HFF-Myc (cell line): ENCODE data around the gene HNRNPA3.
"Not testable (repeated sequence)": the region's sequence is repeated elsewhere in the genome, so short reads cannot be mapped to it uniquely, and the experiment has no call there.

Source experiments
- DNase-seq: peaks from one replicate; pipeline ENCODE4 v3.0.0-alpha.2; 2011; ENCODE audit warnings: low read depth; ENCODE audit errors: extremely low read depth
- H3K4me3 ChIP-seq: replicated peaks from 2 replicates; pipeline ENCODE4 v1.5.1; 2011; ENCODE audit warnings: low read depth, mild to moderate bottlenecking, control low read depth, low read length
- TF ChIP-seq, protein P1 (sequence below): IDR thresholded peaks from 2 replicates; pipeline ENCODE4 v1.5.1; 2012; ENCODE audit warnings: mild to moderate bottlenecking, low read depth, low read length, control low read depth; ENCODE audit errors: missing control alignments

Gene HNRNPA3

DNA sequence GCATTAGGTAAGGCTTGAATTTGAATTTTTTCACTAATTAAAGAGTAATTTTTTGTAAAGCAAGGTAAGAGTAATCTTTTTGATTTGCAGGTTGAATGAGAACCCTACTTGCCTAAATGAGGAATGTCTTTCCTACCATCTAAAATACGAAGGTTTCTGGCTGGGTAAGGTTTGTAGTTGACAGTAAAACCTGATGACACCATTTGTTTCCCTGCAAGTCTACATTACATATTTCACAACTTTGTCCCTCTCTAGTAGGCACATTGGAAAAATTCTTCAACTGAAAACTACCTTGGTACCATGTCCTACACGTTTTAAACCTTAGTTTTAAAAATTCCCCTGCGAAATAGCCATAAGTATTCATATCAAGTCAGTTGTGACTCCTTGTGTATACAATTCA lies 9.4 kb downstream of the HNRNPA3 start:
- no peak for DNase-seq
- H3K4me3 ChIP-seq = no peak overlapping the region
- TF ChIP-seq, protein P1, sequence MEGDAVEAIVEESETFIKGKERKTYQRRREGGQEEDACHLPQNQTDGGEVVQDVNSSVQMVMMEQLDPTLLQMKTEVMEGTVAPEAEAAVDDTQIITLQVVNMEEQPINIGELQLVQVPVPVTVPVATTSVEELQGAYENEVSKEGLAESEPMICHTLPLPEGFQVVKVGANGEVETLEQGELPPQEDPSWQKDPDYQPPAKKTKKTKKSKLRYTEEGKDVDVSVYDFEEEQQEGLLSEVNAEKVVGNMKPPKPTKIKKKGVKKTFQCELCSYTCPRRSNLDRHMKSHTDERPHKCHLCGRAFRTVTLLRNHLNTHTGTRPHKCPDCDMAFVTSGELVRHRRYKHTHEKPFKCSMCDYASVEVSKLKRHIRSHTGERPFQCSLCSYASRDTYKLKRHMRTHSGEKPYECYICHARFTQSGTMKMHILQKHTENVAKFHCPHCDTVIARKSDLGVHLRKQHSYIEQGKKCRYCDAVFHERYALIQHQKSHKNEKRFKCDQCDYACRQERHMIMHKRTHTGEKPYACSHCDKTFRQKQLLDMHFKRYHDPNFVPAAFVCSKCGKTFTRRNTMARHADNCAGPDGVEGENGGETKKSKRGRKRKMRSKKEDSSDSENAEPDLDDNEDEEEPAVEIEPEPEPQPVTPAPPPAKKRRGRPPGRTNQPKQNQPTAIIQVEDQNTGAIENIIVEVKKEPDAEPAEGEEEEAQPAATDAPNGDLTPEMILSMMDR = no peak

DNA sequence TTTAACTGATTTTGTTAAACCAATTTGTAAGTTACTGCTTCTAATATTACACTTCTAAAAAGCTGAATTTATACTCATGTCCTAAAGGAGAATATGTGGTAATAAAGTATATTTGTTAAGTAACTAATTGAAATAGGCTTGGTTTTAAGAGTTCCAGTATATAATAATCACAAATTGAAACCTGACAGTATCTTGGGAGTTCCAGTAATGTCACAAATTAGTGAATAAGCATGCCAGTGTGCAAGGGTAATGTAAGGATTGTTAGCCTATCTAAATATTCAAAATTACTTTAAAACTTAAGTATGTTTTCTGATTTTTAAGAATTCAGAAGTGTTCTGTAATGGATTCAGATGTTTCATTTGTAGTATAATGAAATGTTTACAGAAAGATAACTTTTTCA lies 10.8 kb downstream of the HNRNPA3 start:
- DNase-seq, H3K4me3 ChIP-seq: not testable (repeated sequence)

DNA sequence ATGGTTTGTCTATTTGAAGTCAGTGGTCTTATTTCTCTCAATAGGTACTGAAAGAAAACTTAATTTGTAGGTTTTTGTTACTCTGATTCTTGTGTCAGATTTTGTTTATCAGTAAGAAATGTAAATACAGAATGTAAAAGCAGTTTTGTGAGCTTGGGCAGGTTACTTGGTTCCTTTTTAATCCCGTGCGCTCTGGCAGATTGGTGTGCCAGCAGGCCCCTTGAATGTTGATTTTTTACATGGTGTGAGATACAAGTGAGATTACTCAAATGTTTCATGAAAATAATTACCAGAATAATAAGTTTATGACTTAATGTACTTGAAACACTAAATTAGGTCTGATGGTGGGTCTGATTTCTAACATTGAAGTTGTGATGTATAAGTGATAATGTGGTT lies 13.4 kb downstream of the HNRNPA3 start:
- no peak overlapping the region for H3K4me3 ChIP-seq
- DNase-seq = no peak
- TF ChIP-seq, protein P1 = no peak

DNA sequence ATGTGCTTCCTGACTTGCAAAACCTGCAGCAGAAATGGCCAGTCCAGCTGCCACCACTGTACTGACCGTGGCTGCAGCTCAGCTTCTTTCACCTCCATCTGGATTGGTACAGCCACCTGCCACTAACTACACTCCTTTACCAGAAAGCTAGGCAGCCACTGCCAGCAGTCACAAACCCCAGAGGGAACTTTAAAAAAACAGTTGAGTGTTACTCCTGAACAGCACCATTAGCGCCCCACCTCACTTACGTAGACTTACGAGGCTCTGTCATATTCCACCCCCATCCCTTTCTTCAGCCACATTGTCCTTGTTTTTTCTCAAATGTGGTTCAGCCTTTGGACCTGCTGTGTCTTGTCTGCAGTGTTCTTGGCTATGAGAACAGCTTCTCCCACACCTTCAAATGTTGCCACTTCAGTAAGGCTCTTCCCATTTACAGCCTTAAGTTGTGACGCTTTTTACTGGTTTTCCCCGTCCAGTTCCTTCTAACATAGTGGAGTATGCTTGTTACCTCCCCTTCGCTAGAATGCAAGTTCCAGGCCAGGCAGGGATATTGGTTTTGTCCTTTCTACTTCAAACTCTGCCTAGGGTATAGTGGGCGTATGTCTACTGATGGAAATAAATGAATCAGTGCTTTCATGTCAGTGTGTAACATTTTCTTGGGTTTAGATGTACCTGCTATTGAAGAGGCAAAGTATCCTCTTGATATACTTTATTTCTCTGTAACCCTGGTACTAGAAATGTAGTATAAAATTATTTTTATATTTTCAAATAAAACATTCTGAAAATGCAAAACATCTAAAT lies 17.0 kb downstream of the HNRNPA3 start:
- no peak for DNase-seq
- TF ChIP-seq, protein P1 = no peak
- H3K4me3 ChIP-seq = no peak overlapping the region

DNA sequence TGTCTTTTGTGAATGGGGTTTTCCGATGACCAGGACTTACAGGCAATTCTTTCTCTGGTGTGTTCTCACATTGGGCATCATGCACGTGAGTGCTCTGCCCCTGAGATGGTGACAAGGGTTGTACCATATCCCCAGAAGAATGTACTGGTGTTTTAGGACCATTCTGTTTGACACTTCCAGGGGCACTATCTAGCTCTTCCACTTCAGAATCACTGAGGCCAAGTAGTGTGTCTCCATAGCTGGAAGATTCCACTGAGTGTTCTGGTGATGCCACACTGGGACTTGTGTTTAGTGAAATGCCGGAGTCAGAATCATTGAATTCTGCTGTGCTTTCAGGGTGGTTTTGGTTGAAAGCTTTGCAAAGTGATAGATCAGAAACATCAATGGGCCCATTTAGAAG lies 18.7 kb downstream of the HNRNPA3 start:
- H3K4me3 ChIP-seq = no peak overlapping the region
- DNase-seq = no peak
- TF ChIP-seq, protein P1 = no peak

DNA sequence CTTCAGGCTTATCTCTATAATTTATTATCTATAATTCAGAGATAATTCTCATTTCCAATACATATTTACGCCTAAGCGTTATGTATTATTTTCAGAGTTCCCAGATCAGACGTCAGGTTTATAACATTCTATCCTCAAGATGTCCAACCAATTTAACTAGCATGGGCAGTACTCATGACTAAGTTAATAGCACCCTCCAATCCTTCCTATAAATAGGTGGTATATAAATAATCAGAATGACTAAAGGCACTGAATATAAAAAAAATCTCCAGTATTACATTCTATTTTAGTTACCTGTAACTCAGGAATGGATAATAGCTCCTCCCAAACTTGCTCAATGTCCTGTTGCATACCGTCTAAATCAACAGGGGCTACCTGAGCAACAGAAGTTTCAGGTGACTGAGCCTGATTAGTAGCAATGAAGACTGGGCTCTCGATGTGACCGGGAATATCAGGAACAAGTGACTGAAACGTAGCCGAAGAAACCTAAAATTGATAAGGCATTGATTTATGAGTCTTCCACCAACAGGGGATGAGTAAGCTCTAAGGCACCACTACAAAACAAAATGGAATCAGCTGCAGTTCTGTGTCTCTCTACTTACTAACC lies 19.6 kb downstream of the HNRNPA3 start:
- DNase-seq = no peak
- no peak overlapping the region for H3K4me3 ChIP-seq
- TF ChIP-seq, protein P1 = no peak

DNA sequence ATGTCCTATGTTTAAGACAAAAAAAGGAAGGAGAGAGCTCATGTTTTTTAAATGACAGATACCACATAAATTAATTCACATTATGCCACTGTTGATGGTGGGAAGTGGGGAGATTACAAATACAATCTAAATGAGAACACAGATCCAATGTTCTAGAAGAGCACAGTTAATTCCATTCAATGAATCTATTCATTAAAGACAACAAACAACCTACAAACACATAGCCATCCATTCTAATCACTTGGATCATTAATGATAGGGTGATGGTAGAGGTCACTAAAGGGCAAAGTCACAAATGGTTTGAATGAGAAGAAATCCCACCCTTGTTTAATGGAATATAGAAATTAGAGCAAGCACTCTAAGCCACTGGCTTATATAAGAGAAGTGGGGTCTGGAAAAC lies 21.7 kb downstream of the HNRNPA3 start:
- TF ChIP-seq, protein P1 = no peak
- no peak overlapping the region for H3K4me3 ChIP-seq
- DNase-seq = no peak
